SK-N-SH treated with all-trans-retinoic acid at 6 μM for 48 hours (cell line): ENCODE results near the gene ATL3.
"Not testable (repeated sequence)": the region's sequence is repeated elsewhere in the genome, so short reads cannot be mapped to it uniquely, and the experiment has no call there.

Experiments
- ATAC-seq: fragments of 200-7000 bp; cut with Tn5 transposase; 3 replicates; pipeline ENCODE4 v1.9.1; 2020; ENCODE audit warnings: mild to moderate bottlenecking, moderate library complexity
- ARNTL ChIP-seq: fragments of 450-650 bp; formaldehyde crosslinking; IDR thresholded peaks from 2 replicates; pipeline ENCODE4 v1.5.0; 2020; ENCODE audit warnings: low read depth, mild to moderate bottlenecking, moderate library complexity, borderline replicate concordance
- CSDC2 ChIP-seq: fragments of 250-450 bp; sonication (Bioruptor Pico); IDR thresholded peaks from 2 replicates; pipeline ENCODE4 v1.5.0; 2020; ENCODE audit warnings: mild to moderate bottlenecking, moderate library complexity
- ESRRG ChIP-seq: fragments of 250-450 bp; sonication (Bioruptor Pico); IDR thresholded peaks from 2 replicates; pipeline ENCODE4 v1.6.1; 2021; ENCODE audit warnings: mild to moderate bottlenecking
- GLIS3 ChIP-seq: fragments of 250-450 bp; sonication (Bioruptor Pico); IDR thresholded peaks from 2 replicates; pipeline ENCODE4 v1.5.0; 2020; ENCODE audit warnings: mild to moderate bottlenecking, moderate library complexity
- ISL1 ChIP-seq: fragments of 250-450 bp; sonication (Bioruptor Pico); IDR thresholded peaks from 2 replicates; pipeline ENCODE4 v2.1.2; 2022; ENCODE audit warnings: mild to moderate bottlenecking, moderate library complexity
- PPARA ChIP-seq: fragments of 250-450 bp; sonication (Bioruptor Pico); IDR thresholded peaks from 2 replicates; pipeline ENCODE4 v1.5.0; 2020; ENCODE audit warnings: mild to moderate bottlenecking, borderline replicate concordance
- RARB ChIP-seq: fragments of 250-450 bp; sonication (Bioruptor Pico); IDR thresholded peaks from 2 replicates; pipeline ENCODE4 v1.8.0; 2021; ENCODE audit warnings: mild to moderate bottlenecking, moderate library complexity
- SNAI2 ChIP-seq: fragments of 250-450 bp; sonication (Bioruptor Pico); IDR thresholded peaks from 2 replicates; pipeline ENCODE4 v1.5.0; 2020; ENCODE audit warnings: mild to moderate bottlenecking, moderate library complexity
- TCF4 ChIP-seq: fragments of 250-450 bp; sonication (Bioruptor Pico); IDR thresholded peaks from 2 replicates; pipeline ENCODE4 v1.8.0; 2021; ENCODE audit warnings: mild to moderate bottlenecking, moderate library complexity, borderline replicate concordance
- TOX ChIP-seq: fragments of 250-450 bp; sonication (Bioruptor Pico); IDR thresholded peaks from 2 replicates; pipeline ENCODE4 v1.8.0; 2021; ENCODE audit warnings: mild to moderate bottlenecking, moderate library complexity, borderline replicate concordance
- ZC3H10 ChIP-seq: fragments of 250-450 bp; sonication (Bioruptor Pico); IDR thresholded peaks from 2 replicates; pipeline ENCODE4 v1.5.1; 2021; ENCODE audit warnings: mild to moderate bottlenecking, moderate library complexity
- ZFP3 ChIP-seq: fragments of 250-450 bp; sonication (Bioruptor Pico); IDR thresholded peaks from 2 replicates; pipeline ENCODE4 v1.5.0; 2020; ENCODE audit warnings: mild to moderate bottlenecking, moderate library complexity
- ZFP30 ChIP-seq: fragments of 450-650 bp; formaldehyde crosslinking; IDR thresholded peaks from 2 replicates; pipeline ENCODE4 v1.5.0; 2022; ENCODE audit warnings: mild to moderate bottlenecking, moderate library complexity
- ZNF70 ChIP-seq: fragments of 450-650 bp; formaldehyde crosslinking; IDR thresholded peaks from 2 replicates; pipeline ENCODE4 v1.5.0; 2020; ENCODE audit warnings: mild to moderate bottlenecking, moderate library complexity
- TF ChIP-seq, protein P1 (sequence below): fragments of 250-450 bp; sonication (Bioruptor Pico); IDR thresholded peaks from 2 replicates; pipeline ENCODE4 v1.5.1; 2021; ENCODE audit warnings: mild to moderate bottlenecking, moderate library complexity
- TF ChIP-seq, protein P2 (sequence below): fragments of 250-450 bp; sonication (Bioruptor Pico); IDR thresholded peaks from 2 replicates; pipeline ENCODE4 v1.5.0; 2020; ENCODE audit warnings: mild to moderate bottlenecking, moderate library complexity
- TF ChIP-seq, protein P3 (sequence below): fragments of 250-450 bp; sonication (Bioruptor Pico); IDR thresholded peaks from 2 replicates; pipeline ENCODE4 v1.5.1; 2020; ENCODE audit warnings: low read depth, mild to moderate bottlenecking, moderate library complexity
- TF ChIP-seq, protein P4 (sequence below): fragments of 250-450 bp; sonication (Bioruptor Pico); IDR thresholded peaks from 2 replicates; pipeline ENCODE4 v1.8.0; 2020; ENCODE audit warnings: mild to moderate bottlenecking, moderate library complexity, borderline replicate concordance
- TF ChIP-seq, protein P5 (sequence below): fragments of 250-450 bp; sonication (Bioruptor Pico); IDR thresholded peaks from 2 replicates; pipeline ENCODE4 v1.8.0; 2021; ENCODE audit warnings: low read depth, mild to moderate bottlenecking, moderate library complexity, borderline replicate concordance

Gene ATL3

DNA sequence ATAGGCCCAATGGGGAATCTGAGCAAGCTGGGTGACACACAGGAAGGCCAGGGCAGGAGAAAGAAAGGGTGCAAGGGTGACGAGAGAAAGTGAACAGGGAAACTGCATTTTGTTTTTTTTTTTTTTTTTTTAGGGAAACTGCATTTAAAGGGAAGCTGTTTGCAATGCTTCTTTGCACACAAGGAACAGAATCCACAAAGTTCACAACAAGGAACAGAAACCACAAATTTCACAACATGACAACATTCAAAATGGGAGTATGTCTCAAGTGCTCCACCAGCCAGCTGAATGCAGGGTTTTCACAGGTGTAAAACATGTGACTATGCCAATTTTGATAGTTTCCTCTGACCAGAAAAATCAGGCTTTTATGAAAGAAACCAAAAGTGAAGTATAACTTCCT is 50.1 kb downstream of the ATL3 start:
- no peak for TF ChIP-seq TCF4 (CRISPR knock-in tag)
- TF ChIP-seq, protein P1, sequence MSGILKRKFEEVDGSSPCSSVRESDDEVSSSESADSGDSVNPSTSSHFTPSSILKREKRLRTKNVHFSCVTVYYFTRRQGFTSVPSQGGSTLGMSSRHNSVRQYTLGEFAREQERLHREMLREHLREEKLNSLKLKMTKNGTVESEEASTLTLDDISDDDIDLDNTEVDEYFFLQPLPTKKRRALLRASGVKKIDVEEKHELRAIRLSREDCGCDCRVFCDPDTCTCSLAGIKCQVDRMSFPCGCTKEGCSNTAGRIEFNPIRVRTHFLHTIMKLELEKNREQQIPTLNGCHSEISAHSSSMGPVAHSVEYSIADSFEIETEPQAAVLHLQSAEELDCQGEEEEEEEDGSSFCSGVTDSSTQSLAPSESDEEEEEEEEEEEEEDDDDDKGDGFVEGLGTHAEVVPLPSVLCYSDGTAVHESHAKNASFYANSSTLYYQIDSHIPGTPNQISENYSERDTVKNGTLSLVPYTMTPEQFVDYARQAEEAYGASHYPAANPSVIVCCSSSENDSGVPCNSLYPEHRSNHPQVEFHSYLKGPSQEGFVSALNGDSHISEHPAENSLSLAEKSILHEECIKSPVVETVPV (CRISPR knock-in tag), result no peak
- TF ChIP-seq ISL1 (CRISPR knock-in tag), result no peak
- TF ChIP-seq, protein P2, sequence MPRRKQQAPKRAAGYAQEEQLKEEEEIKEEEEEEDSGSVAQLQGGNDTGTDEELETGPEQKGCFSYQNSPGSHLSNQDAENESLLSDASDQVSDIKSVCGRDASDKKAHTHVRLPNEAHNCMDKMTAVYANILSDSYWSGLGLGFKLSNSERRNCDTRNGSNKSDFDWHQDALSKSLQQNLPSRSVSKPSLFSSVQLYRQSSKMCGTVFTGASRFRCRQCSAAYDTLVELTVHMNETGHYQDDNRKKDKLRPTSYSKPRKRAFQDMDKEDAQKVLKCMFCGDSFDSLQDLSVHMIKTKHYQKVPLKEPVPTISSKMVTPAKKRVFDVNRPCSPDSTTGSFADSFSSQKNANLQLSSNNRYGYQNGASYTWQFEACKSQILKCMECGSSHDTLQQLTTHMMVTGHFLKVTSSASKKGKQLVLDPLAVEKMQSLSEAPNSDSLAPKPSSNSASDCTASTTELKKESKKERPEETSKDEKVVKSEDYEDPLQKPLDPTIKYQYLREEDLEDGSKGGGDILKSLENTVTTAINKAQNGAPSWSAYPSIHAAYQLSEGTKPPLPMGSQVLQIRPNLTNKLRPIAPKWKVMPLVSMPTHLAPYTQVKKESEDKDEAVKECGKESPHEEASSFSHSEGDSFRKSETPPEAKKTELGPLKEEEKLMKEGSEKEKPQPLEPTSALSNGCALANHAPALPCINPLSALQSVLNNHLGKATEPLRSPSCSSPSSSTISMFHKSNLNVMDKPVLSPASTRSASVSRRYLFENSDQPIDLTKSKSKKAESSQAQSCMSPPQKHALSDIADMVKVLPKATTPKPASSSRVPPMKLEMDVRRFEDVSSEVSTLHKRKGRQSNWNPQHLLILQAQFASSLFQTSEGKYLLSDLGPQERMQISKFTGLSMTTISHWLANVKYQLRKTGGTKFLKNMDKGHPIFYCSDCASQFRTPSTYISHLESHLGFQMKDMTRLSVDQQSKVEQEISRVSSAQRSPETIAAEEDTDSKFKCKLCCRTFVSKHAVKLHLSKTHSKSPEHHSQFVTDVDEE (CRISPR knock-in tag), result no peak
- TF ChIP-seq ZNF70, result no peak
- TF ChIP-seq GLIS3 (CRISPR knock-in tag), result no peak
- no peak for TF ChIP-seq ARNTL (CRISPR knock-in tag)
- TF ChIP-seq, protein P3, sequence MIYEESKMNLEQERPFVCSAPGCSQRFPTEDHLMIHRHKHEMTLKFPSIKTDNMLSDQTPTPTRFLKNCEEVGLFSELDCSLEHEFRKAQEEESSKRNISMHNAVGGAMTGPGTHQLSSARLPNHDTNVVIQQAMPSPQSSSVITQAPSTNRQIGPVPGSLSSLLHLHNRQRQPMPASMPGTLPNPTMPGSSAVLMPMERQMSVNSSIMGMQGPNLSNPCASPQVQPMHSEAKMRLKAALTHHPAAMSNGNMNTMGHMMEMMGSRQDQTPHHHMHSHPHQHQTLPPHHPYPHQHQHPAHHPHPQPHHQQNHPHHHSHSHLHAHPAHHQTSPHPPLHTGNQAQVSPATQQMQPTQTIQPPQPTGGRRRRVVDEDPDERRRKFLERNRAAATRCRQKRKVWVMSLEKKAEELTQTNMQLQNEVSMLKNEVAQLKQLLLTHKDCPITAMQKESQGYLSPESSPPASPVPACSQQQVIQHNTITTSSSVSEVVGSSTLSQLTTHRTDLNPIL (CRISPR knock-in tag), result no peak
- no peak for TF ChIP-seq SNAI2
- TF ChIP-seq TOX (CRISPR knock-in tag), result no peak
- no peak for TF ChIP-seq PPARA (CRISPR knock-in tag)
- TF ChIP-seq, protein P4, sequence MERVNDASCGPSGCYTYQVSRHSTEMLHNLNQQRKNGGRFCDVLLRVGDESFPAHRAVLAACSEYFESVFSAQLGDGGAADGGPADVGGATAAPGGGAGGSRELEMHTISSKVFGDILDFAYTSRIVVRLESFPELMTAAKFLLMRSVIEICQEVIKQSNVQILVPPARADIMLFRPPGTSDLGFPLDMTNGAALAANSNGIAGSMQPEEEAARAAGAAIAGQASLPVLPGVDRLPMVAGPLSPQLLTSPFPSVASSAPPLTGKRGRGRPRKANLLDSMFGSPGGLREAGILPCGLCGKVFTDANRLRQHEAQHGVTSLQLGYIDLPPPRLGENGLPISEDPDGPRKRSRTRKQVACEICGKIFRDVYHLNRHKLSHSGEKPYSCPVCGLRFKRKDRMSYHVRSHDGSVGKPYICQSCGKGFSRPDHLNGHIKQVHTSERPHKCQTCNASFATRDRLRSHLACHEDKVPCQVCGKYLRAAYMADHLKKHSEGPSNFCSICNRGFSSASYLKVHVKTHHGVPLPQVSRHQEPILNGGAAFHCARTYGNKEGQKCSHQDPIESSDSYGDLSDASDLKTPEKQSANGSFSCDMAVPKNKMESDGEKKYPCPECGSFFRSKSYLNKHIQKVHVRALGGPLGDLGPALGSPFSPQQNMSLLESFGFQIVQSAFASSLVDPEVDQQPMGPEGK, result no peak
- no peak for TF ChIP-seq ZFP30 (CRISPR knock-in tag)
- TF ChIP-seq ZC3H10 (CRISPR knock-in tag), result no peak
- no peak for ATAC-seq

DNA sequence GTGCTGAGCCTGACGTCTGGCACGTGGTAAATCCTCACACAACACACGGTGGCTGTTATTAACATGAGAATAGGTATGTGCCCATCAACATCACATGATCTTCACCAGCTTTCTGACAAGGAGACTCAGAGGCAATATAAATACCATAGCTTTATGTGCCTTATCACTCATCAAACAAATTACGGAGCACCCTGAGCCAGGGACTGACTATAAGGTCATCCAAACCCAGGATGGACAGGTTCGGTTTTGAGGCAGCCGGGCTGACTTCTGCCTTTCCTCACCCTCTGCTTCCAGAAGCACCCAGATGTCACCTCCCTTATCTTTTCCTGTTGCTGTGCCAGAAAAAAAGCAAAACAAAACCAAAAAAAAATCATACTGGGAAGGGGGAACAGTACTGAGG is 51.2 kb downstream of the ATL3 start:
- no peak for TF ChIP-seq ESRRG (CRISPR knock-in tag)
- no peak for ATAC-seq

DNA sequence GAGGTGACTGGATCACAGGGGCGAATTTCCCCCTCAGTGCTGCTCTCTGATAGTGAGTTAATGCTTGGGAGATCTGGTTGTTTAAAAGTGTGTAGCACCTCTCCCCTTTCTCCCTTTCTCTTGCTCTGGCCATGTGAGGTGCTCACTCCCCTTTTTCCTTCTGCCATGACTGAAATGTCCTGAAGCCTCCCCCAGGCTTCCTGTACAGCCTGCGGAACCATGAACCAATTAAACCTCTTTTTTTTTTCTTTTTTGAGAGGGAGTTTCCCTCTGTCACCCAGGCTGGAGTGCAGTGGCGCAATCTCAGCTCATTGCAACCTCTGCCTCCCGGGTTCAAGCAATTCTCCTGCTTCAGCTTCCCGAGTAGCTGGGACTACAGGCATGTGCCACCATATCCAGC is 53.5 kb downstream of the ATL3 start:
- ATAC-seq, result not testable (repeated sequence)

DNA sequence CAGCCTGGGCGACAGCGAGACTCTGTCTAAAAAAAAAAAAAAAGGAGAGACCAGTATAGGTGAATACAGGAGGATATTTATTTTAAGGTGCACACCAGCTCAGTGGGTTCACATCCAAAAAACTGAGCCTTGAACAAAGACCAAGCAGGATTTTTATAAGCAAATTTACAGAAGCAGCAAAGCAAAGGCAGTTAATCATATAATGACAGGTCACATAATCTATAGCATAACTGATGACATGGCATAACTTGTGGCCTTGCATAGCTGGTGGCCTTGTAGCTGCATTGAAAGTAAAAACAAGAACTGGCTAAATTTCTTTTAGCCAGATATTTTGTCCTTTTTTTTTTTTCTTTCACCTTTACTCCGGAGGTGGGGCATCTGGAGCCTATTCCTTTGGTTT is 54.2 kb downstream of the ATL3 start:
- TF ChIP-seq ZNF70, result no peak
- TF ChIP-seq, protein P3 (CRISPR knock-in tag), result no peak
- TF ChIP-seq CSDC2, result no peak
- no peak for ATAC-seq

DNA sequence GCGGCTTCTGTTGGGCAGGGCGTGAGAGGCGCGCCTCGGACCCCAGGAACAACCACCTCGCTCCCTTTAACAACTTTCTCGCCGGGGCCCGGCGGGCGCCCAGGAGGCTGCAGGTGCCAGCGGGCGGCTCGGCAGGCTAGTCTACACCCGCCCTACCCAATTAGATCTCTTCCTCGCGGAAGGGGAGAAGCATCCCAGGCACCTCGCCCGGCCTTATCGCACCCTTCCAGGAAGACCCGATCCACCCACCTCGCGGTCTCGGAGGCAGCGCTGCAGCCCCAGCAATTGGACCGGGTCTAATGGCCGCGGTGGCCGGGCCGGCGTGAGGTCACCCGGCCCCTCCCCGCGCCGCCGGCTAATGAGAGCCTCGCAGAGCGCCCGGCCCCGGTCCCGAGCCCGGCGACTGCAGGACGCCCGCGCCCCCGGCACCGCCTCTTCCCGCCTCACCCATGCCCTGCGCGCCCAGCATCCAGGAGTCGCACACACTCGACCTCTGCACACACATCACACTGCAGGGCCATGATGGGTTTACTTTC is 57.0 kb downstream of the ATL3 start, which contains the start of gene PLAAT3:
TSS of gene PLAAT3 (minus strand) at position 298 of the 536 bp plus-strand sequence. CDS start 419 bp downstream, outside the sequence.
- ATAC-seq, result peak; percentile 90
- TF ChIP-seq RARB (CRISPR knock-in tag), result no peak
- TF ChIP-seq ZFP3, result no peak
- TF ChIP-seq, protein P4, result no peak
- TF ChIP-seq ZC3H10 (CRISPR knock-in tag), result no peak
- TF ChIP-seq, protein P1 (CRISPR knock-in tag), result no peak
- no peak for TF ChIP-seq SNAI2
- no peak for TF ChIP-seq TOX (CRISPR knock-in tag)
- no peak for TF ChIP-seq ZNF70
- no peak for TF ChIP-seq GLIS3 (CRISPR knock-in tag)
- no peak for TF ChIP-seq ISL1 (CRISPR knock-in tag)
- TF ChIP-seq, protein P5, sequence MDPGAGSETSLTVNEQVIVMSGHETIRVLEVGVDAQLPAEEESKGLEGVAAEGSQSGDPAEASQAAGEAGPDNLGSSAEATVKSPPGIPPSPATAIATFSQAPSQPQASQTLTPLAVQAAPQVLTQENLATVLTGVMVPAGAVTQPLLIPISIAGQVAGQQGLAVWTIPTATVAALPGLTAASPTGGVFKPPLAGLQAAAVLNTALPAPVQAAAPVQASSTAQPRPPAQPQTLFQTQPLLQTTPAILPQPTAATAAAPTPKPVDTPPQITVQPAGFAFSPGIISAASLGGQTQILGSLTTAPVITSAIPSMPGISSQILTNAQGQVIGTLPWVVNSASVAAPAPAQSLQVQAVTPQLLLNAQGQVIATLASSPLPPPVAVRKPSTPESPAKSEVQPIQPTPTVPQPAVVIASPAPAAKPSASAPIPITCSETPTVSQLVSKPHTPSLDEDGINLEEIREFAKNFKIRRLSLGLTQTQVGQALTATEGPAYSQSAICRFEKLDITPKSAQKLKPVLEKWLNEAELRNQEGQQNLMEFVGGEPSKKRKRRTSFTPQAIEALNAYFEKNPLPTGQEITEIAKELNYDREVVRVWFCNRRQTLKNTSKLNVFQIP (CRISPR knock-in tag), result no peak
- no peak for TF ChIP-seq ARNTL (CRISPR knock-in tag)
